ENCODE results near the gene ANXA6. TPM values are rescaled to one million over a fixed set of nuclear protein-coding genes. Genes with fewer than 3 reads are reported as not detected.

Gene ANXA6
- total and polyA plus RNA-seq, 10 of the 15 experiments (the other 5 are each of a cell fraction or from before 2014, with no cell fraction given) = 44.0 to 571 (median 465) TPM

GRCh38 chr5:151094030-151094851 lies 63.3 kb downstream of the ANXA6 start (continued):
- peak; percentile 87 for TF ChIP-seq CBFB (IDR thresholded peaks at IDR 0.05; ENCODE audit: low read depth)
- TF ChIP-seq ZBED1 (IDR thresholded peaks at IDR 0.05; ENCODE audit: borderline replicate concordance) = no peak; the same call in none of the 2 replicates
- no peak for TF ChIP-seq MAX (IDR thresholded peaks at IDR 0.05; ENCODE audit: low read depth, low read length)
- TF ChIP-seq JUNB (IDR thresholded peaks at IDR 0.05) = peak; percentile 14; the same call in 1 of the 2 replicates
- TF ChIP-seq SUPT20H (IDR thresholded peaks at IDR 0.05; ENCODE audit: borderline replicate concordance, control insufficient read depth, low read depth, low read length) = no peak
- no peak; the same call in 1 of the 2 replicates for TF ChIP-seq YY1 (IDR thresholded peaks at IDR 0.05; ENCODE audit: low read depth, low read length)
- no peak for TF ChIP-seq CHD4 (IDR thresholded peaks at IDR 0.05)
- TF ChIP-seq RFX5 (IDR thresholded peaks at IDR 0.05; ENCODE audit: low read depth, low read length) = no peak
- TF ChIP-seq STAT1 (conservative IDR thresholded peaks at IDR 0.05) = no peak
- no peak for TF ChIP-seq SMAD1 (IDR thresholded peaks at IDR 0.05; ENCODE audit: low read depth, partially characterized antibody)
- no peak for TF ChIP-seq KAT2A (conservative IDR thresholded peaks at IDR 0.05; ENCODE audit: control insufficient read depth, low read depth, low read length)
- peak; percentile 88 to 89 for TF ChIP-seq BHLHE40 (IDR thresholded peaks at IDR 0.05; ENCODE audit: borderline replicate concordance in 1 of 2, low read depth in 2 of 2, low read length in 1 of 2)
- TF ChIP-seq IRF5 (IDR thresholded peaks at IDR 0.05; ENCODE audit: borderline replicate concordance) = no peak
- TF ChIP-seq POLR2A (IDR thresholded peaks at IDR 0.05; ENCODE audit: low read depth, low read length) = peak; percentile 86
- TF ChIP-seq ESRRA (IDR thresholded peaks at IDR 0.05; ENCODE audit: low read length) = peak; percentile 62; the same call in 1 of the 2 replicates
- no peak for TF ChIP-seq FOS (IDR thresholded peaks at IDR 0.05; ENCODE audit: borderline replicate concordance, extremely low read depth, insufficient read length)
- TF ChIP-seq STAT3 (IDR thresholded peaks at IDR 0.05; ENCODE audit: low read depth, low read length) = no peak
- peak; percentile 99 for TF ChIP-seq POU2F2 (IDR thresholded peaks at IDR 0.05; ENCODE audit: borderline replicate concordance, low read depth, low read length)
- TF ChIP-seq CEBPZ (IDR thresholded peaks at IDR 0.05; ENCODE audit: low read depth, low read length) = no peak
- peak; percentile 81 for TF ChIP-seq NBN (IDR thresholded peaks at IDR 0.05)
- peak; percentile 82 for TF ChIP-seq BCL3 (IDR thresholded peaks at IDR 0.05; ENCODE audit: borderline replicate concordance, insufficient read depth, low read depth, low read length, poor library complexity, severe bottlenecking)
- peak; percentile 61; the same call in 1 of the 2 replicates for TF ChIP-seq PML (IDR thresholded peaks at IDR 0.05; ENCODE audit: low read length)
- no peak for TF ChIP-seq ZSCAN29 (IDR thresholded peaks at IDR 0.05)
- TF ChIP-seq SIN3A (IDR thresholded peaks at IDR 0.05; ENCODE audit: low read depth, low read length) = no peak
- TF ChIP-seq SPI1 (IDR thresholded peaks at IDR 0.05; ENCODE audit: borderline replicate concordance, insufficient read depth, low read depth, low read length) = peak; percentile 52; the same call in 1 of the 2 replicates
